NCI-H446 (cell line): ENCODE measurements around the gene MCF2L2.
A peak's percentile ranks its signal among the peaks of the same experiment; 100 is the strongest.
"Not testable (repeated sequence)": the region's sequence is repeated elsewhere in the genome, so short reads cannot be mapped to it uniquely, and the experiment has no call there.

Experiments used
- DNase-seq, 2 experiments: peaks; one replicate each; lab custom pipeline; 2025; lab: John Stamatoyannopoulos, UW

MCF2L2 gene

GRCh38 chr3:183396662-183397391, 31.6 kb downstream of the MCF2L2 start:
- no peak for DNase-seq

- DNase-seq: no peak
Observed at GRCh38 chr3:183394150-183394549, 34.3 kb downstream of the MCF2L2 start.

GRCh38 chr3:183393625-183394024, 34.8 kb downstream of the MCF2L2 start:
- DNase-seq: no peak

- DNase-seq: no peak
Observed at GRCh38 chr3:183392186-183393034, 36.0 kb downstream of the MCF2L2 start.

GRCh38 chr3:183391460-183391859, 37.0 kb downstream of the MCF2L2 start:
- DNase-seq: no peak

- no peak for DNase-seq
Observed at GRCh38 chr3:183390844-183391243, 37.6 kb downstream of the MCF2L2 start.

GRCh38 chr3:183388213-183388895, 40.1 kb downstream of the MCF2L2 start:
- DNase-seq: no peak

GRCh38 chr3:183387797-183388196, 40.6 kb downstream of the MCF2L2 start:
- no peak for DNase-seq

GRCh38 chr3:183386651-183387050, 41.8 kb downstream of the MCF2L2 start:
- no peak for DNase-seq

GRCh38 chr3:183385698-183386613, 42.5 kb downstream of the MCF2L2 start:
- peak in 1 of 2 experiments; percentile 69 for DNase-seq

GRCh38 chr3:183381673-183382072, 46.7 kb downstream of the MCF2L2 start:
- DNase-seq: no peak

- DNase-seq: no peak
Observed at GRCh38 chr3:183381179-183381578, 47.2 kb downstream of the MCF2L2 start.

- DNase-seq: no peak
Observed at GRCh38 chr3:183378951-183379350, 49.5 kb downstream of the MCF2L2 start.

- no peak for DNase-seq
Observed at GRCh38 chr3:183378545-183378944, 49.9 kb downstream of the MCF2L2 start.

GRCh38 chr3:183378008-183378407, 50.4 kb downstream of the MCF2L2 start:
- no peak for DNase-seq

GRCh38 chr3:183377307-183377959, 51.0 kb downstream of the MCF2L2 start:
- no peak for DNase-seq

- no peak for DNase-seq
Observed at GRCh38 chr3:183375787-183376186, 52.6 kb downstream of the MCF2L2 start.

- no peak for DNase-seq
Observed at GRCh38 chr3:183375337-183375736, 53.1 kb downstream of the MCF2L2 start.

GRCh38 chr3:183372911-183373310, 55.5 kb downstream of the MCF2L2 start:
- DNase-seq: no peak

GRCh38 chr3:183371600-183371968, 56.8 kb downstream of the MCF2L2 start:
- DNase-seq: not testable (repeated sequence)

GRCh38 chr3:183370391-183370790, 58.0 kb downstream of the MCF2L2 start:
- no peak for DNase-seq
